Loucy (cell line): ENCODE results near the gene DIP2B.
"Not testable (repeated sequence)": the region's sequence is repeated elsewhere in the genome, so short reads cannot be mapped to it uniquely, and the experiment has no call there.

Experiments
- H2AFZ ChIP-seq: fragments of 200-600 bp; sonication (generic); 2 replicates; pipeline ENCODE4 v1.6.0; 2016; ENCODE audit warnings: antibody characterized with exemption, mild to moderate bottlenecking, low read length, moderate library complexity
- H3F3A ChIP-seq: fragments of 200-600 bp; 2 replicates; pipeline ENCODE4 v1.6.0; 2016; ENCODE audit warnings: antibody characterized with exemption, low read depth, mild to moderate bottlenecking
- H3K27me3 ChIP-seq: fragments of 200-600 bp; sonication (generic); 2 replicates; pipeline ENCODE4 v1.6.1; 2014; ENCODE audit warnings: low read length, mild to moderate bottlenecking; ENCODE audit not compliant: insufficient read depth, poor library complexity, severe bottlenecking
- H3K36me3 ChIP-seq: fragments of 200-600 bp; sonication (generic); 2 replicates; pipeline ENCODE4 v1.6.1; 2016; ENCODE audit warnings: low read length; ENCODE audit not compliant: insufficient read depth
- H3K4me1 ChIP-seq: fragments of 200-600 bp; sonication (generic); 2 replicates; pipeline ENCODE4 v1.5.1; 2014; ENCODE audit warnings: low read length, mild to moderate bottlenecking; ENCODE audit not compliant: insufficient read depth, poor library complexity, severe bottlenecking
- H3K4me2 ChIP-seq: fragments of 200-600 bp; sonication (generic); 2 replicates; pipeline ENCODE4 v1.6.0; 2014; ENCODE audit warnings: antibody characterized with exemption, low read length, low read depth, mild to moderate bottlenecking; ENCODE audit not compliant: poor library complexity, severe bottlenecking
- H3K4me3 ChIP-seq: fragments of 200-600 bp; sonication (generic); 2 replicates; pipeline ENCODE4 v1.5.1; 2014; ENCODE audit warnings: low read length, mild to moderate bottlenecking, mixed read lengths; ENCODE audit not compliant: poor library complexity, severe bottlenecking
- H3K79me2 ChIP-seq: fragments of 200-600 bp; sonication (generic); 2 replicates; pipeline ENCODE4 v1.6.1; 2014; ENCODE audit warnings: low read length; ENCODE audit not compliant: insufficient read depth
- H3K9ac ChIP-seq: fragments of 200-600 bp; sonication (generic); 2 replicates; pipeline ENCODE4 v1.6.0; 2014; ENCODE audit warnings: mild to moderate bottlenecking, low read depth, low read length, moderate library complexity; ENCODE audit not compliant: poor library complexity, severe bottlenecking
- H3K9me2 ChIP-seq: fragments of 200-600 bp; sonication (generic); replicated peaks from 2 replicates; pipeline ENCODE4 v1.6.1; 2016; ENCODE audit warnings: low read depth, low read length, mixed read lengths
- H3K9me3 ChIP-seq: fragments of 200-600 bp; sonication (generic); 2 replicates; pipeline ENCODE4 v1.6.1; 2014; ENCODE audit warnings: mild to moderate bottlenecking, antibody characterized with exemption, low read length, low read depth; ENCODE audit not compliant: insufficient read depth
- H4K20me1 ChIP-seq: fragments of 200-600 bp; sonication (generic); 2 replicates; pipeline ENCODE4 v1.6.0; 2014; ENCODE audit warnings: antibody characterized with exemption, low read length, mild to moderate bottlenecking; ENCODE audit not compliant: insufficient read depth, poor library complexity, severe bottlenecking
- EZH2phosphoT487 ChIP-seq: fragments of 200-600 bp; IDR thresholded peaks from 2 replicates; pipeline ENCODE4 v1.6.1; 2018; ENCODE audit warnings: antibody characterized with exemption, mild to moderate bottlenecking, moderate library complexity, borderline replicate concordance
- TF ChIP-seq, protein P1 (sequence below): fragments of 200-600 bp; sonication (generic); conservative IDR thresholded peaks from 2 replicates; pipeline ENCODE4 v1.5.1; 2014; ENCODE audit warnings: mild to moderate bottlenecking, antibody characterized with exemption, low read length

DIP2B gene

DNA sequence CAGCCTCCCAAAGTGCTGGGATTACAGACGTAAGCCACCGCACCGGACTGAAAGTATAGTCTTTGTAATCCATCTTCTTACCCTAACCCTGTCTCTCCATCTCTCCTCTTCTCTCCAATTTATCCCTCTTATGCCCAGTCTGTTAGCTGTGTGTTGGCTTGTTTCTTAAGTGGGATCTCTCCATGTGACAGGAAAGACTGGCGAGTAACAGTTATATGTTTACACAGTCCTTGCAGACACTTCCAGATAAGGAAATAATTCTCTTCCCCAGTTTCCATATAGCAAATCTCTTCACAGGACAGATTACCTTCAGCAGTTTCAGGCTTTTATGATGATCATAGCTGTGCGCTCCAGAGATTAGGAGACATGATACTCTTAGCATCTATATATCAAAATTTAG is 16.0 kb upstream of the DIP2B start:
- H3K4me1 ChIP-seq: no peaks in the 10 kb centered on the region
- TF ChIP-seq EZH2phosphoT487: no peak
- TF ChIP-seq, protein P1, sequence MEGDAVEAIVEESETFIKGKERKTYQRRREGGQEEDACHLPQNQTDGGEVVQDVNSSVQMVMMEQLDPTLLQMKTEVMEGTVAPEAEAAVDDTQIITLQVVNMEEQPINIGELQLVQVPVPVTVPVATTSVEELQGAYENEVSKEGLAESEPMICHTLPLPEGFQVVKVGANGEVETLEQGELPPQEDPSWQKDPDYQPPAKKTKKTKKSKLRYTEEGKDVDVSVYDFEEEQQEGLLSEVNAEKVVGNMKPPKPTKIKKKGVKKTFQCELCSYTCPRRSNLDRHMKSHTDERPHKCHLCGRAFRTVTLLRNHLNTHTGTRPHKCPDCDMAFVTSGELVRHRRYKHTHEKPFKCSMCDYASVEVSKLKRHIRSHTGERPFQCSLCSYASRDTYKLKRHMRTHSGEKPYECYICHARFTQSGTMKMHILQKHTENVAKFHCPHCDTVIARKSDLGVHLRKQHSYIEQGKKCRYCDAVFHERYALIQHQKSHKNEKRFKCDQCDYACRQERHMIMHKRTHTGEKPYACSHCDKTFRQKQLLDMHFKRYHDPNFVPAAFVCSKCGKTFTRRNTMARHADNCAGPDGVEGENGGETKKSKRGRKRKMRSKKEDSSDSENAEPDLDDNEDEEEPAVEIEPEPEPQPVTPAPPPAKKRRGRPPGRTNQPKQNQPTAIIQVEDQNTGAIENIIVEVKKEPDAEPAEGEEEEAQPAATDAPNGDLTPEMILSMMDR: no peak
- no peaks in the 10 kb centered on the region for H3K79me2 ChIP-seq
- H3K9me2 ChIP-seq: no peaks in the 10 kb centered on the region
- H3K36me3 ChIP-seq: no peaks in the 10 kb centered on the region
- no peak overlapping the region for H3K9ac ChIP-seq
- H3K9me3 ChIP-seq: no peaks in the 10 kb centered on the region
- H3K4me2 ChIP-seq: no peak overlapping the region
- no peaks in the 10 kb centered on the region for H4K20me1 ChIP-seq
- no peaks in the 10 kb centered on the region for H3K27me3 ChIP-seq
- no peaks in the 10 kb centered on the region for H3F3A ChIP-seq
- no peak overlapping the region for H2AFZ ChIP-seq
- H3K4me3 ChIP-seq: no peak overlapping the region

DNA sequence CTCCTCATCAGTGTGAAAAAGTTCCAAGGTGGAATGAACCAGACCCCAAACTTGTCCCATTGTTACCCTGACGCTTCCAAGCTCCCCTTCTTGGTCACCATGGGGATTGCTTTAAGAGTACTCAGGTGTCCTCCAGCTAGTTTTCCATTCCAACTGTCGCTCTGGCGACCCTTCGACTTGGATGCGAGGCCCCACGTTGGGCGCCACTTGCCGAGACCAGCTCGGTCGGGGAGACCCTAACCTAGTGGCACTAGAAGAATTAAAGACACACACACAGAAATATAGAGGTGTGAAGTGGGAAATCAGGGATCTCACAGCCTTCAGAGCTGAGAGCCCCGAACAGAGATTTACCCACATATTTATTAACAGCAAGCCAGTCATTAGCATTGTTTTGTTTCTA is 6.7 kb upstream of the DIP2B start:
- H3K9me2 ChIP-seq, H3K4me3 ChIP-seq, H3K4me1 ChIP-seq, H3K27me3 ChIP-seq, H3F3A ChIP-seq, H3K79me2 ChIP-seq, H3K9ac ChIP-seq, H2AFZ ChIP-seq, H3K4me2 ChIP-seq, H4K20me1 ChIP-seq, H3K36me3 ChIP-seq, H3K9me3 ChIP-seq: not testable (repeated sequence)

DNA sequence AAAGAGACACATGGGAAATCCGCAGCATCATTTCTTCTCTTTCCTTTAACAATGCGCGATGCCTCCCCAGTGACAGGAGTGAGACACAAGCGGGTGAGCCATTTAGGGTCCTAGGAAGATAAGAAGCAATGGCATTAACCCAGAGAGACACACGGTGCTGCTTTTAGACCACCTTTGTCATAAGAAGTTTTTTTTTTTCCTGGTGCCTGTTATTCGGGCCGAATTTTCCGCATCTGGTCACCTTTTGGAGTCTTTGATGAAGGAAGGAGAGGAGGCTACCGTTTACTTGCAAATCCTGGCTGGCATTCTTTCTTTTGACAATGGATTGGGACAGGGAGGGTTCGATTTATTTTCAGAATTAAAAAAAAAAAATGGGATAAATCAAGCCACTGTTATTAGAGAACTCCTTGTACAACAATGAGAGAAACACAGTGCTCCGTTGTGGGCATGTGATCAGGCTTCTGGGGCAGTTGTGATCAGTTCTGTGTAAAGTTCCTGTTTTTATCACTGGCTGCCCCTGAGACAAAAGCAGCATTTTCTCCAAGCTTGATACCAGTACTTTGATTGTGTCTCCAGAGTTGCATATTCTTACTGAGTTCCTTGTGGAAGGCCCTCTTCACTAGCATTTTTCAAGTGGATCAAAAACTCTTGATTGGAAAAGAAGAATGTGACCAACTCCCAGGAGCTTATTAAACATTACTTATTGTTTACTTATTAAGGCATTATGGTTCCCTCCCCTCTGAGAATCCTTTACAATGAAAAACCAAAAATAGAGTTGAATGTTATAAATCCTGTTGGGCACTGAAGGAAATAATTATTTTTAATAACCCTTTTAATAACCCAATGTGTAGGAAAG is 1.1 kb downstream of the DIP2B start:
- no peaks in the 10 kb centered on the region for H3K36me3 ChIP-seq
- H4K20me1 ChIP-seq: peaks cover 32% of the 10 kb centered on the region
- no peaks in the 10 kb centered on the region for H3F3A ChIP-seq
- H3K4me3 ChIP-seq: peak overlapping the region; percentile 85
- peaks cover 46% of the 10 kb centered on the region for H3K4me1 ChIP-seq
- no peaks in the 10 kb centered on the region for H3K27me3 ChIP-seq
- peak overlapping the region; percentile 81 for H3K9ac ChIP-seq
- no peaks in the 10 kb centered on the region for H3K9me3 ChIP-seq
- H3K9me2 ChIP-seq: no peaks in the 10 kb centered on the region
- H2AFZ ChIP-seq: peak overlapping the region; percentile 100
- peaks cover 60% of the 10 kb centered on the region for H3K79me2 ChIP-seq
- TF ChIP-seq EZH2phosphoT487: no peak
- TF ChIP-seq, protein P1: no peak
- peak overlapping the region; percentile 97 for H3K4me2 ChIP-seq
